Large intestine (tissue), 3 donors: Measurements from ENCODE around the gene GUCY1A2. TPM values are rescaled to one million over a fixed set of nuclear protein-coding genes. Genes with fewer than 3 reads are reported as not detected.

ENCODE experiments used
- DNase-seq, 2 donors: peaks; one replicate each; pipeline versions ENCODE4 v3.0.0 to v3.0.0-alpha.2; 2013
- H3K27ac ChIP-seq: one replicate; pipeline ENCODE4 v1.5.1; 2013; ENCODE audit warnings: low read length
- H3K27me3 ChIP-seq: 2 replicates; pipeline ENCODE4 v1.6.1; 2013; ENCODE audit warnings: low read length; ENCODE audit not compliant: control insufficient read depth, insufficient read depth
- H3K36me3 ChIP-seq: 2 replicates; pipeline ENCODE4 v1.6.1; 2013; ENCODE audit warnings: low read length; ENCODE audit not compliant: control insufficient read depth, insufficient read depth
- H3K4me1 ChIP-seq: one replicate; pipeline ENCODE4 v1.6.1; 2013; ENCODE audit warnings: low read length; ENCODE audit not compliant: control insufficient read depth, insufficient read depth
- H3K4me3 ChIP-seq: one replicate; pipeline ENCODE4 v1.5.1; 2013; ENCODE audit warnings: low read length
- H3K9me3 ChIP-seq: one replicate; pipeline ENCODE4 v1.6.1; 2013; ENCODE audit warnings: mild to moderate bottlenecking, low read depth, low read length, moderate library complexity; ENCODE audit not compliant: control insufficient read depth
- WGBS: methylation state at CpG from one replicate; pipeline ENCODE4 v1.1.5; 2013; ENCODE audit warnings: low lambda C conversion rate; ENCODE audit not compliant: insufficient coverage; 5-methylcytosine and 5-hydroxymethylcytosine counted together
- polyA plus RNA-seq: library from polyadenylated mRNA; unstranded; fragments of 120-200 nt; gene quantifications from one replicate; pipeline ENCODE4 v1.2.1, GENCODE V29; 2013

GUCY1A2 gene
- polyA plus RNA-seq, 1 donor: 4.0 TPM

DNA sequence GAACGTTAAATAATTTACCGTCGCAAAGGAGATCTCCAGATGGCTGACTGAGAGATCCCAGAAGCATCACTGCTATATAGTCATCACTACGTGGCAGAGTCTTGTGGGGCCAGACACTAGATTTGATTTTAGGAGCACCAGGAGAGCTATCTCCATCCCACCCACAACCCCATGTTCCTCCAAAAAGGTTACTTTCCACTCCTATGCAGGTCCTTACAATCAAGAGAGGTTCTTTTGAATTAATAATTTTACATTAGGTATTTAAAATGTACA lies 19.4 kb downstream of the GUCY1A2 start:
- Histone ChIP-seq H3K4me1 (no peaks in the 10 kb centered on the region), H3K36me3 (no peaks in the 10 kb centered on the region), H3K9me3 (no peaks in the 10 kb centered on the region), H3K27me3 (no peaks in the 10 kb centered on the region), H3K27ac (no peak overlapping the region), H3K4me3 (no peak overlapping the region)
- DNase-seq: no peak
- no CpG with 5 or more reads among the region's 4 CpGs for WGBS

- Histone ChIP-seq H3K4me1 (no peaks in the 10 kb centered on the region), H3K27ac (no peak overlapping the region), H3K4me3 (no peak overlapping the region), H3K9me3 (no peaks in the 10 kb centered on the region), H3K27me3 (no peaks in the 10 kb centered on the region), H3K36me3 (no peaks in the 10 kb centered on the region)
- 85% methylated on average over 2 of the region's 4 CpGs for WGBS
- DNase-seq: no peak
Measured at GRCh38 chr11:106998116-106998915, 20.0 kb downstream of the GUCY1A2 start.

DNA sequence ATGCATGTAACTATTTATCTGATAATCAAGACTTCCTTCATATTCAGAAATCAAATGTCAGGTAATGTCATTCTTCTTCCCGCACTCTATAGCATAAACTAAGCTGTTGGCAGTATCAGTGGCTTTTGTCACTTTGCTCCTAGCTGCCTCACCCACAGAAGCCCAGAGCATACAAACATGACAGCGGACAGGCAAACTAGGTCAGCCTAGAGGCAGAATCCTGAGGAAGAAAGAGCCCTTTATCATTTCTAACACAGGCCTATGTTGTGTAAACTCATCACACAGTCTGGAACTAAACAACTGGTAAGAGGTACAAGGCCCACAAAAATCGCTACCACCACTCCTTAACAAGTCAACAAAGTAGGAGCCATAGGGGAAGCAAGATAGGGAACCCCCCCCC lies 21.0 kb downstream of the GUCY1A2 start:
- no peak overlapping the region for H3K27ac ChIP-seq
- no peaks in the 10 kb centered on the region for H3K36me3 ChIP-seq
- WGBS: no CpG with 5 or more reads among the region's 3 CpGs
- H3K9me3 ChIP-seq: no peaks in the 10 kb centered on the region
- H3K4me1 ChIP-seq: no peaks in the 10 kb centered on the region
- no peak for DNase-seq
- no peak overlapping the region for H3K4me3 ChIP-seq
- no peaks in the 10 kb centered on the region for H3K27me3 ChIP-seq

- no peaks in the 10 kb centered on the region for H3K36me3 ChIP-seq
- H3K4me3 ChIP-seq: no peak overlapping the region
- 92% methylated on average over 2 of the region's 3 CpGs for WGBS
- no peak overlapping the region for H3K27ac ChIP-seq
- no peaks in the 10 kb centered on the region for H3K4me1 ChIP-seq
- H3K9me3 ChIP-seq: no peaks in the 10 kb centered on the region
- DNase-seq: no peak
- no peaks in the 10 kb centered on the region for H3K27me3 ChIP-seq
Measured at GRCh38 chr11:106996691-106997090, 21.6 kb downstream of the GUCY1A2 start.

GRCh38 chr11:106990331-106990730 lies 27.9 kb downstream of the GUCY1A2 start:
- H3K27ac ChIP-seq: no peak overlapping the region
- WGBS: no CpG with 5 or more reads among the region's 10 CpGs

DNA sequence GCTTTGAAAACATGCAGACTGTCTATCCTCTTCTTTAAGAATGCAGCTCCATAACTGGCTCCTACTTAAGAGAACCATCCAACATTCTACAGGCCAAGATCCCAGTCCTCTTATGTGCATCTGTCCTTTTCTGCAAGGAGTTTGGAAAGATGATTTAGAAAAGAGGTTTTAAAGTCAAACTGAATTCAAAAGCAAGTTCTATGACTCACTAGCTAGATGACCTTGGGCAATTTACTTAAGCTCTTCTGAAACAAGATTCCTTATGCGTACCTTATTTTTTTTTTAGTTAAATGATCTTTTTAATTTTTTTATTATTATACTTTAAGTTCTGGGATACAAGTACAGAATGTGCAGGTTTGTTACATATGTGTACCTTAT lies 29.2 kb downstream of the GUCY1A2 start:
- no peaks in the 10 kb centered on the region for H3K4me1 ChIP-seq
- no peak overlapping the region for H3K4me3 ChIP-seq
- H3K9me3 ChIP-seq: no peaks in the 10 kb centered on the region
- no peaks in the 10 kb centered on the region for H3K27me3 ChIP-seq
- H3K27ac ChIP-seq: no peak overlapping the region
- 80% methylated on average over 1 of the region's 1 CpG for WGBS
- no peak for DNase-seq
- no peaks in the 10 kb centered on the region for H3K36me3 ChIP-seq

More at GRCh38 chr11:106990331-106990730, 27.9 kb downstream of the GUCY1A2 start:
- Histone ChIP-seq H3K4me1 (no peaks in the 10 kb centered on the region), H3K27me3 (no peaks in the 10 kb centered on the region), H3K4me3 (no peak overlapping the region), H3K9me3 (no peaks in the 10 kb centered on the region), H3K36me3 (no peaks in the 10 kb centered on the region)
- no peak for DNase-seq

DNA sequence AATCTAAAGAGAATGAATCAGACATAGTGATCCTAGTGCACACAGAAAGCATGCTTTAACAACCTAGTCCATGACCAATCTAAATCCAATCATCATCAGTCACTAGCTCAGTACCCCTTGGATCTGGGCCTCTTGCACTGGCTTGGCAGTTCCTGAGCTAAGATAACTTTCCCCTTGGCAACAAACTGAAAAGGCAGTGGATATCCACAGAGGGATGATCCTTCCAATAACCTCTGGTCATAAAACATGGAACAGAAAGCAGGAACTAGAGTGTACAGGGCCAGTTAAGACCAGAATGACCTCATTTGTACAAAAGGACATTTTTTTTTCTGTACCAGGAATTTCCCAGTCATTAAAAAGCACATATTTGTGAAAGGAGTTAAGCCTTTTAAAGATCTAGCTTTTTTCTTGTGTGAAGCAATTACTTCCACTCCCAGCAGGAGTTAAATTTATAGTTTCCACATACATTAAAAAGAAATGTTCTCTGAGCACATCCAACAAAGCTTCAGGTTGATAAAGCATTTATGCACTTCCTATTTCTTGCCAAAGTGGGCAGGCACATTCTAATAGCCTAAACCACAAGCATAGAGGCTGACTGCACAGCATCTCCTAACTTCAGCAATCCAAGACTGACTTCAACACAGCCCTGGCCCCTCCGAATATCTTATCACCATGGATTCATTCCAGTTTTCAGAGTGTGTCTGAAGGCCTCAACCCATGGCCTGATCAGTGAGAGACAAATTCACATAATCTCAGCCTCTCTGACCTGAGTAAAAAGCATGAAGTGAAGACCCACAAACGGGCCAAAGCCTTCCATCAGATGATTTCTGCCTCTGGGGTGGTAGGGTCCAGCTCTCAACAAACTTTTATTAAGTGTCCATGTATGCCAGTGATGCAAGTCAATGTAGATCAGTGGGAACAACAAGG lies 29.9 kb downstream of the GUCY1A2 start:
- no peaks in the 10 kb centered on the region for H3K4me1 ChIP-seq
- H3K27me3 ChIP-seq: no peaks in the 10 kb centered on the region
- no peak overlapping the region for H3K27ac ChIP-seq
- DNase-seq: peak; percentile 13 to 35
- WGBS: no CpG with 5 or more reads among the region's 2 CpGs
- H3K4me3 ChIP-seq: no peak overlapping the region
- no peaks in the 10 kb centered on the region for H3K9me3 ChIP-seq
- no peaks in the 10 kb centered on the region for H3K36me3 ChIP-seq

DNA sequence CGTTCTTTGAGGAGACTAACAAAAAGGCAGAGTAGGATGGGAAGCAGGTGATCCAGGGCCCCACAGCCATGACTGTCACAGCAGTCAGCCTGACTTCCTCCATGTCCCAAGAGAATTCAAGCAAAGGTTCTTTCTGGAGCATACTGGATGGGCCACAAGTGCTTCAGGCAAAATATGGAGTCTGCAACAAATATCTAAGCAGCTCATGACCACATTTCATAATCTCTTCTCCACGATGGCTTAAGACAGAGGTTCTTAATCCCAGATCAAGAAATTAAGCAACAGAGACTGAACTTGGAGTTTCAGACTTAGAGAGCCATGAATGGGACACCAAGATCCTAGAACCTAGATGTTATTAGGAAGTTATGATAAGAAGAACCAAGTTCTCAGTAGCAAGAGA lies 31.6 kb downstream of the GUCY1A2 start:
- WGBS: no CpG with 5 or more reads among the region's 2 CpGs
- no peak overlapping the region for H3K27ac ChIP-seq
- DNase-seq: no peak
- H3K4me1 ChIP-seq: no peaks in the 10 kb centered on the region
- no peaks in the 10 kb centered on the region for H3K9me3 ChIP-seq
- H3K27me3 ChIP-seq: no peaks in the 10 kb centered on the region
- H3K4me3 ChIP-seq: no peak overlapping the region
- no peaks in the 10 kb centered on the region for H3K36me3 ChIP-seq

GRCh38 chr11:106986261-106986660 lies 32.0 kb downstream of the GUCY1A2 start:
- no peak for DNase-seq
- no CpG with 5 or more reads among the region's 3 CpGs for WGBS
- no peak overlapping the region for H3K27ac ChIP-seq

DNA sequence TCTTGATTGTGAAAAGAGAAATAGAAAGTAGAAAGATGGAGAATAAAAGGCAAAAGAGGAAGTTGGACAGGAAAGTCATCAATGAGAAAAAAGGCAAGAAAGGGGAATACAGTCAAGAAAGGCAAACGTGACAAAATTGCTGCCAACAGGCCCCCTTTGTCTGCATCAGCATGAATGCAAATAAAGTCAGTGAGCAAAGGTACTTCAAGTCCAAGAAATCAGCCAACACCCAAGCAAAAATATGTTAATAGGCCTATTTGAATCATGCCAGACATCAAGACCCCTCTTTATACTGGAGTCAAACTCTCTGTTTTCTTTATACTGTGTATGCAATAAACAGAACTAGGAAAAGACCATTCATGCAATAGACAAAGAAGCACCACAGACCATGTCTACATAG lies 34.3 kb downstream of the GUCY1A2 start:
- DNase-seq: no peak
- Histone ChIP-seq H3K27ac (no peak overlapping the region), H3K4me3 (no peak overlapping the region), H3K36me3 (no peaks in the 10 kb centered on the region), H3K9me3 (no peaks in the 10 kb centered on the region), H3K27me3 (no peaks in the 10 kb centered on the region), H3K4me1 (no peaks in the 10 kb centered on the region)
- no CpG with 5 or more reads among the region's 1 CpG for WGBS

More at GRCh38 chr11:106986261-106986660, 32.0 kb downstream of the GUCY1A2 start:
- H3K36me3 ChIP-seq: no peaks in the 10 kb centered on the region
- H3K4me3 ChIP-seq: no peak overlapping the region
- H3K9me3 ChIP-seq: no peaks in the 10 kb centered on the region
- no peaks in the 10 kb centered on the region for H3K27me3 ChIP-seq
- H3K4me1 ChIP-seq: no peaks in the 10 kb centered on the region
